ENCODE data around the gene TNKS1BP1. TPM values are rescaled to one million over a fixed set of nuclear protein-coding genes. Genes with fewer than 3 reads are reported as not detected.
"Not testable (repeated sequence)": the region's sequence is repeated elsewhere in the genome, so short reads cannot be mapped to it uniquely, and the experiment has no call there.

The TNKS1BP1 gene
- polyA plus RNA-seq, 3 donors: 66.2 to 76.4 (median 67.6) TPM

DNA sequence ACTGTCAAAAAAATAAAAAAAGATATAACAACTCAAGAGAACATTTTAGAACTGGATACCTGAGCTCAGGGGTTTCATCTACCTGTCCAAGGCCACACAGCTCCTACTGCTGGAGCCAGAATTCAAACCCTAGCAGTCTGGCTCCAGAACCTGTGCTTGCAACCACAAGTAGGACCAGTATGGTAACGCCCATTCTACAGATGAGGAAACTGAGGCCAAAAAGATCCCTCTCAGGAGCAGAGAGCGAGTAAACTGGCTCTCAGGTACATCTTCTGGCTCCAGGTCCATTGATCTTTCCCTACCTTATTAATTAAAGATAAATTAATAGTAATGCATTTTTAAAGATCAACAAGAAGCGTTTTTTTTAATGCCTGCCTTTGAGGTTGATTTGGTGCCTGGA, 32.6 kb upstream of the TNKS1BP1 start:
- no peak for DNase-seq

- DNase-seq: no peak
Measured at GRCh38 chr11:57356268-57356667, 31.5 kb upstream of the TNKS1BP1 start.

DNA sequence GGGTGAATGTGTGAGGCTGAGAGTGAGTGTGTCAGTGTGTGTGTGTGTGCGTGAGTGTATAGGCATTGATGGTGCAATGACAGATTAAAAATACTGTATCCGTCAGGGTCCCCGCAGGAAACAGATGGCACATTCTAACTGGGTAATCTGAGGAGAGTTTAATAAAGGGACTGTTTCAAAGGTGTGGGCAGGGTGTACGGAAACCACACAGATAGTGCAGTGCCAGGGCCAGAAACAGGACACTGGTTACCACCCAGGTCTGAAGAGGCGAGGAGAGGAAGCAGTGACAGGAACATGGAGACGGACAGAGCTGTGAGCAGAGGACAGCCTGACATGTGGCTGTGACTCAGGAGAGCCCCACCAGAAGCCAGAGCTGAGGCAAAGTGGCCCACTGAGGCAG, 29.9 kb upstream of the TNKS1BP1 start:
- DNase-seq: no peak

GRCh38 chr11:57353852-57354251, 29.1 kb upstream of the TNKS1BP1 start:
- no peak for DNase-seq

DNA sequence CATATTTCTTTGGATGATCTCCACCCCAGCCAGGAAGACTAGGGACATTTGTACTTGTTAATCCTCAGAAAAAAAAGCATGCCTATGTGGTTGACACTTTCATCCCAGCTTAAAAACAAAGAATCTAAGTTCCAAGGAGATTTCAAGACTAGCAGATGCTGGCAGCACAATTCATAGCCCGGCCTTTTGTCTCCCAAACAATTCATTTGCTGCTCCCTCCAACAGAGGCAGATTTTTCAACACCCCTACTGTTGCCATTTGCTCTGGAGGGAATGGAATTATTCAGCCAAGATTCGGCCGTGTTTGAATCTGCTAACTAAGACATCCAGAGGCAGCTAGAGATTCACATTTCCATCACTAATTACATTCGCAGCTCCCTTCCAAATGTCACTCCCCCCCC, 28.7 kb upstream of the TNKS1BP1 start:
- DNase-seq: no peak

DNA sequence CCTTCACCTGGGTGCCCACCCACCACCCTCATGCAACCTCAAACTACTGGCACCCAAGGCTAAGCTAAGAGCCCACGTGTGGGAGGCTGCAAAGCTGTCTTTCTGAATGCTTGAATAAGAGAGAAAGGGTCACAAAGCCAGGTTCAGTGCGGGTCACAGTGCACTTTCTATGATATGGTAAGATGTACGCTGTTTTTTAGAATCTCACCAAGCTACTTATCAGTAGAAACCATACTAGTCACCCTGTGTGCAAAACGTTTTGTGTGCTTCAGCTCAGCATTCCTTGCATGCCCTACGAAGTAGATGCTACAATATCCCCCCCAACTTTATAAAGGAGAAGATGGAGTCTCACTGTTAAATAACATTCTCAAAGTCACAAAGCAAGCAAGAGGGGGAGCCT, 28.3 kb upstream of the TNKS1BP1 start:
- no peak for DNase-seq

DNA sequence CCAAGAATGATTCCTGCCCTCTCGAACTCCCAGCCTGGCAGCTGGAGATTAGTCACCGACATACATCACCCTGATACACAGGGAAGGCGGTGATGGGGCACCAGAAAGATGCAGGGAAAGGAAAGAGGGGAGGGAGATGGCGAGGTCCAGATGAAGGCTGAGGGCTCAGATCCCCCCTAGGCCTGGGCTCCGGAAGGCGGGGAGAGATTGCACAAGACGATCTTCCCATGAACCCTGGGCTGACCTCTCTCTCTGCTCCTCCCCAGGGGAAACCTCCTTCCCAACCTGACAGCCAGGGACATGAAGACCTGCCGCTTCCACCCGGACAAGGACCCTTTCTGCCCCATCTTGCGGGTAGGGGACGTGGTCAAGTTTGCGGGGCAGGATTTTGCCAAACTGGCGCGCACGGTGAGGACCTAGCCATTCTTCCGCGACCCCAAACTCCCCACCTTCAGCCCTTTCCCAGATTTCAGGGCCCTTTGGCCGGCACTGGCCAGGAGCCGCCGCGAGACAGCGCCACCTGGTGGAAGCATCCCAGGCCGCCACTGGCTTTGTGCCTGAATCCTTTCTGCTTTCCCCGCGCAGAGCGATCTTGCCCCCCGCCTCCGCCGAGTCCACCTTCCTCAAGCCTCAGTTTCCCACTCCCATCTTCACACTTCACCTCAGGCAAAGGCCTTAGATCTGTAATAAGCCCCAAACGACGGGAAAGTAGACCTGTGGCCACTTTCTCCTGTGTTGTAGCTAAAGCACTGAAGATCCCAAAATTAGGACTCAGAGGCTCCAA, 24.9 kb upstream of the TNKS1BP1 start:
- no peak for DNase-seq

GRCh38 chr11:57348636-57349313, 24.0 kb upstream of the TNKS1BP1 start:
- DNase-seq: no peak

- no peak for DNase-seq
Measured at GRCh38 chr11:57348052-57348451, 23.3 kb upstream of the TNKS1BP1 start.

DNA sequence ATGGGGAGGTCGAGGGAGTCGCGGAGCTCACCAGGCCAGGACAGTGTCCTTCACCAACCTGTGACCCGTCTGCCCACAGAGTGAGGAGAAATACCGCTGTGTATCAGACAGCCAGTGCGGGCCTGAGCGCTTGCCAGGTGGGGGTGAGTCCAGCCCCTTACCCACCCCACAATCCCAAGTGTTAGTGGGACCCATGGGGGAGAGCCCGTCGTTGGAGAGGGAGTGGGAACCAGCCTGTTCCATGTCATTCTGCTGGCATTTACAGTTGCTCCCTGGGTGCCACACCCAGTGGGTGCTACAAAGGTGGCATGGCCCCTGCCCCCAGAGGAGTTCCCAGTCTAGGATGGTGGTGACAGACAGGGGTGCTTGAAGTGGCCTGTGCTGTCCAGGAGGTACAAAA, 22.6 kb upstream of the TNKS1BP1 start:
- no peak for DNase-seq

- DNase-seq: peak; percentile 58
Measured at GRCh38 chr11:57345555-57346211, 20.9 kb upstream of the TNKS1BP1 start.

GRCh38 chr11:57344826-57345225, 20.1 kb upstream of the TNKS1BP1 start:
- DNase-seq: no peak

- no peak for DNase-seq
Measured at GRCh38 chr11:57343825-57344224, 19.1 kb upstream of the TNKS1BP1 start.

DNA sequence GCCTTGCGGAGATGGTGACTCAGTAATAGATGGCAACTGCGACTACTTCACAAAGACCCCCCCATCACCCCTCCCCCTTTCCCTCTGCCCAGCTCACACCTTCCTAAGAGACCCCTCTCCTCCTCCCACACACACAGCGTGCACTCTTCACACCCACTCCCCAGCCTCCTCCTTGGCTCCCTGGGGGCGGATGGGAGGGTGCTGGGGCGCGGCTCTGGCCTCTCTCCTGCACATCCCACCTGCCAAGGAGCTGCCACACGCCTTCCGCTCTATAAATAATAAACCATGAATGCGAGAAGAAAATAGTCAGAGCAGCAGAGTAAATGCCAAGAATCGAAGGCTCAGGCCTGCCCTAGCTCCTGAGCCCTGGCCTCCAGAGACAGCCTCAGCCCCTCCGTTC, 17.9 kb upstream of the TNKS1BP1 start:
- DNase-seq: no peak

- DNase-seq: no peak
Measured at GRCh38 chr11:57341250-57341808, 16.6 kb upstream of the TNKS1BP1 start.

DNA sequence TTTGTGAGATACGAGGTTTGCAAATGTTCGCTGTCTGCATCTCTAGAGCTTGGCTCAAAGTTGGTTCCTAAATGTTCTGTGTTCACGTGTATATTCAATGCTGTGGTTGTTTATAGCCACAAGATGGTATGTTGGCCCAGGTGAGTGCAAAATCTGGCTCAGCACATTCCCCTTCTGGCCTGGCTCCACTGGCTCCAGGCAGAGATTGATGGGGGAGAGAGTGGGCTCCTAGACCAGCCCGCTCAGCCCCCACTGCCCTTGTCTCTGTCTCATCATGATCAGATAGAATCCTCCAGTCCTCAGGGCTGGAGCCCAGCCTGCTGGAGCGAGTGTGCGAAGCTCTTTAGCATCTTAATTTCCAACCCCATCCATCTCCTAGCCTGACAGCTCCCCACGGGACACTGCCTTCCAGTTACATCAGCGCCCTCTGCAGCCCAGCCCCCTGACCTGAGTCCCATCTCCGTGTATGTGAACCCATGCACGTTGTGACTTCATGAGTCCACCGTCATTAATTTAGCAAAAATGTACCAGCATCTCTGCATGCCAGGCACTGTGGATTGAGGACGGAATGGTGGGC, 15.4 kb upstream of the TNKS1BP1 start:
- peak; percentile 83 for DNase-seq

- no peak for DNase-seq
Measured at GRCh38 chr11:57339328-57339727, 14.6 kb upstream of the TNKS1BP1 start.

DNA sequence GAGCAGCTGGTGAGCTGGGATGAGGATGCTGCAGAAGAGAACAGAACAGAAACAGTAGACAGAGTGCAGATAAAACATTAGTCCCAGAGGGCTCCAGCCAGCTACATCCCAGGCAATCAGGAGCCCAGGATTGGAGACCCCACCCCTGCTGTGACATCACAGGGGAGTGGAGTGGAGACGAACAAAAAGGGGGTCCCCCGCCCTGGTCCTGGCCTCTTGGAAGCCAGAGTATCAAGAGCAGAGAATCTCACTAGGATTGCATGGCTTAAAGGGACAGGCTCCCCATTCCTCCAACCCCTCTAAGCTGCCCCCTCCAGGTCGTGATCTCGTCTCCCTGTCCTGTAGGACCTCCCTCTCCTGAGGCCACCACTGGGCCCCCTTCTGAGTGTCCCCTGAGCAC, 13.4 kb upstream of the TNKS1BP1 start, which contains the start of gene P2RX3:
TSS of gene P2RX3 (plus strand) at position 211 of the 400 bp plus-strand sequence. CDS start 199 bp downstream, outside the sequence.
- no peak for DNase-seq

DNA sequence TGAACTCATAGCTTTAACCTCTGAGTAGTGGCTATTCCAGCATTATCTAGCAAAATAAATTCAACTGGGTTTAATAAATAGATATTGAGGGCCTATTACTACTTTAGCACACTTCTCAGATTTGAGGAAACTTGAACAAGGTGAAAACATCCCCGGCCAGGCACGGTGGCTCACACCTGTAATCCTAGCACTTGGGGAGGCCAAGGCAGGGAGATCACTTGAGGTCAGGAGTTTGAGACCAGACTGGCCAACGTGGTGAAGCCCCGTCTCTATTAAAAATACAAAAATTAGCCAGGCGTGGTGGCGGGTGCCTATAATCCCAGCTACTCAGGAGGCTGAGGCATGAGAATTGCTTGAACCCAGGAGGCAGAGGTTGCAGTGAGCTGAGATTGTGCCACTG, 12.1 kb upstream of the TNKS1BP1 start:
- DNase-seq: not testable (repeated sequence)

GRCh38 chr11:57336111-57336666, 11.4 kb upstream of the TNKS1BP1 start:
- no peak for DNase-seq

GRCh38 chr11:57335343-57336110, 10.8 kb upstream of the TNKS1BP1 start, which contains the start of gene SSRP1:
SSRP1 (minus strand) TSS chr11:57335892; CDS start chr11:57335121, 771 bp downstream.
- peak; percentile 86 for DNase-seq

Data from renal pelvis (tissue), 4 donors.